WERI-Rb-1 (cell line): ENCODE measurements around the gene TTC23.

Source experiments
- DNase-seq: peaks from one replicate; pipeline ENCODE4 v3.0.0-alpha.2; 2020
- H3K27ac ChIP-seq: fragments of 250-450 bp; sonication (Bioruptor Pico); 2 replicates; pipeline ENCODE4 v1.5.1; 2020; ENCODE audit warnings: mild to moderate bottlenecking, moderate library complexity
- H3K27me3 ChIP-seq: fragments of 250-450 bp; sonication (Bioruptor Pico); 2 replicates; pipeline ENCODE4 v1.5.1; 2021; ENCODE audit warnings: mild to moderate bottlenecking, low read depth, moderate library complexity; ENCODE audit not compliant: insufficient read depth, severe bottlenecking
- H3K36me3 ChIP-seq: fragments of 250-450 bp; sonication (Bioruptor Pico); 2 replicates; pipeline ENCODE4 v1.5.1; 2020; ENCODE audit warnings: mild to moderate bottlenecking, moderate library complexity
- H3K4me3 ChIP-seq: 2 replicates; pipeline ENCODE4 v1.5.1; 2011; ENCODE audit warnings: low read depth, mild to moderate bottlenecking, control low read depth, low read length
- H3K9me3 ChIP-seq: fragments of 250-450 bp; sonication (Bioruptor Pico); 2 replicates; pipeline ENCODE4 v1.5.1; 2021; ENCODE audit warnings: mild to moderate bottlenecking, moderate library complexity; ENCODE audit not compliant: severe bottlenecking
- CTCF ChIP-seq: IDR thresholded peaks from 2 replicates; pipeline ENCODE4 v1.5.1; 2011; ENCODE audit warnings: low read depth, mild to moderate bottlenecking, control low read depth, inconsistent platforms, low read length

Gene TTC23

GRCh38 chr15:99098426-99098825, 151.0 kb downstream of the TTC23 start:
- H3K27me3 ChIP-seq: peaks cover 7% of the 10 kb centered on the region
- no peak overlapping the region for H3K4me3 ChIP-seq
- no peak for DNase-seq
- no peak overlapping the region for H3K27ac ChIP-seq
- TF ChIP-seq CTCF: no peak
- H3K9me3 ChIP-seq: no peaks in the 10 kb centered on the region
- H3K36me3 ChIP-seq: no peaks in the 10 kb centered on the region

DNA sequence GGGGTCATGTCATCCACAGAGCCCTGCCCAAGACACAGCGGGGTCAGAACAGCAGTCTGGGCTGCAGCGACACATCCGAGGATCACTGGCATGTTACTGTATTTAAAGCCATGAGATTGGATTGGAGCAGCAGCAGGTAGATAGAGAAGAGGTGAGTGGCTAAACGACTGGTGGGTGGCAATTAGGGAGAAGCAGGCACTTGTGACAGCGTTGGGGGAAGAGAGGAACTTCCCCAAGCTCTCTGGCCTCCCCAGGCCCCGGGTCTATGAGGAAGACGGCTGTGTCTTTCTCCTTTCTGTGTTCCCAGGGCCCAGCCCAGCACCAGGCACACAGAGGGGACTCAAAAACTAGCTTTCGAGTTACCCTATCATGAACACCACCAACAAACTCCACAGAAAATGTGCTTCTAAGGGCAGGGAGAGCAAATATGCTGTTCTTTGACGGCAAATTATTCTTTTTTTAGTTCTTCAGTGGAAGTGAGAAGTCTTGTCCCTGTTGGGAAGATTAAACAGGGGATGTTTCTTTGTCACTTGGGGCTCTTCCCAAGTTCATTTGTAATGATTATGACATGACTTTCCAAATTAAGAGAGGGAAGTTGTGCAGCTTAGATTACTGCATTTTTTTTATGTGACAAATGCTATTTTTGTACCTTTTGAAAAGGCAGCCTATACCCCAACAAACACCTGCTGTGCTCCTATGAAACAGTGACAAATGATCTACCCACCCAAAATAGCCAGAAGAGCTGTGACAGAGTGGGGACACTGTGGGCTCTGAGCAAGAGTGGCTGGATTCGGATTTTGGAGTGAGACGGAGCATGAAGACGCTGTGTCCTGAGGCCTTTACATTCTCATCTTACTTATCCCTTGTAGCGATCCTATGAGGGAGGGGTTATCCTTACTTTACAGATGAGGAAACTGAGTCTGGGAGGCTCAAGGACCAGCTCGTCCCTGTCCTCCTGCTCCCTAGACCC, 151.7 kb downstream of the TTC23 start:
- TF ChIP-seq CTCF: no peak
- Histone ChIP-seq H3K9me3 (no peaks in the 10 kb centered on the region), H3K27ac (no peak overlapping the region), H3K36me3 (no peaks in the 10 kb centered on the region), H3K27me3 (peaks cover 7% of the 10 kb centered on the region), H3K4me3 (no peak overlapping the region)
- no peak for DNase-seq

GRCh38 chr15:99096894-99097426, 152.4 kb downstream of the TTC23 start:
- Histone ChIP-seq H3K9me3 (no peaks in the 10 kb centered on the region), H3K27ac (no peak overlapping the region), H3K36me3 (no peaks in the 10 kb centered on the region), H3K27me3 (peaks cover 7% of the 10 kb centered on the region), H3K4me3 (no peak overlapping the region)
- TF ChIP-seq CTCF: no peak
- no peak for DNase-seq

DNA sequence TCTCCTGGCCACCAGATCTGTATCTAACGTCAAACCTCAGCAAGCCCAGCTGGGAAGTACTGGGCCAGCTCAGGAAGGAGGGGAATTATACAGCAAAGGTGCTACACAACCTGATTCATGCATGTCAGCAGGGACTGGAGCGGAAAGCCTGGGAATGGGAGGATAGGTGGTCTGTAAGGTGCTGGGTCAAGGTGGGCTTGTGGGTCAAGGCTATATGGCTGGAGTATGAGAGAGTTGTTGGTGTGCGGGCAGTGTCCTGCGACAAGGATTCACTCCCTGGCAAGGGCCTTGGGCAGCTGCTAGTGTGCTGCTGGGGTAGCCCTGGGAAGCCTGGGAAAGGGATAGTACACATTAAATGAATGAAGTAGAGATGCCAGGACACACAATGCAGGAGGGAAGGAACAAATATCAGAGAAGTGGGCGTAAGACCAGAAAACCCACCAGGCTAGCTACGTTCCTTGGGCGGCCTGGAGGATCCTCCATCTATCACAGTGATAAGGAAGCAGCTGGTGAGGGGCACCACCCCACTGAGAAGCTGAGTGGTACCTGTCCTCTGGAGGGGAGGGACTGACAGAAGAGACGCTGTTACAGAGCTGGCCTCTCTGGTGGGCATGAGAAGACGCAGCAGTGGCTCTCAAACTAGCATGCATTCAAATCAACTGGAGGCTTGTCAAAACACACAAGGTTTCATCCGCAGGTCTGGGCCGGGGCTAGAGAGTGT, 153.0 kb downstream of the TTC23 start:
- no peaks in the 10 kb centered on the region for H3K36me3 ChIP-seq
- no peak for DNase-seq
- H3K27ac ChIP-seq: no peak overlapping the region
- no peak for TF ChIP-seq CTCF
- no peaks in the 10 kb centered on the region for H3K9me3 ChIP-seq
- H3K27me3 ChIP-seq: peaks cover 7% of the 10 kb centered on the region
- H3K4me3 ChIP-seq: no peak overlapping the region

DNA sequence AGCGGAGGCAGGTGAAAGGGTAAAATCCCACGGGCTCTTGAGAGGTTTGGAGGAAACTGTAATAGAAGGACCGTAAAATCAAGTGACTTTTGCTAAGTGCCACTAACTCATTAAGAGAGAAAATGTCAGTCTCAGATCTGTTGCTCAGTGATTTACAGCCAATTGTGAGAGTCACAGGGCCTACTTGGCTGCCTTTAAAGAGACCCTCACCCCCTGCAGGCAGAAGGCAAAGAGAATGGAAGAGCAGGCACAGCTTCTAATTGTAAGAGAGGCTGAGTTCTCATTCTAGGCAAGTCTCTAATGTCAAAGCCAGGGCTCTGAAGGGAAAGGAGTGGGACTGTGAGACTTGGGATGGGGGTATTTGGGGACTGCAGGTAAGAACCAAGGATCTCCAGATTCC, 153.8 kb downstream of the TTC23 start:
- peaks cover 6% of the 10 kb centered on the region for H3K27me3 ChIP-seq

More for the DNA sequence above, 153.8 kb downstream of the TTC23 start:
- no peak overlapping the region for H3K4me3 ChIP-seq
- no peak overlapping the region for H3K27ac ChIP-seq
- no peak for TF ChIP-seq CTCF
- no peaks in the 10 kb centered on the region for H3K36me3 ChIP-seq
- DNase-seq: no peak
- H3K9me3 ChIP-seq: no peaks in the 10 kb centered on the region
